Adipocyte (in vitro differentiated cells): ENCODE results near the gene GPR162.

Experiments
- DNase-seq: peaks from one replicate; pipeline ENCODE4 v3.0.0-alpha.2; 2015; ENCODE audit warnings: low read depth
- H3K27me3 ChIP-seq: replicated peaks from 2 replicates; pipeline ENCODE4 v1.7.0; 2013; ENCODE audit warnings: mild to moderate bottlenecking, low read length, moderate library complexity; ENCODE audit not compliant: control insufficient read depth, insufficient read depth
- H3K36me3 ChIP-seq: 2 replicates; pipeline ENCODE4 v1.7.0; 2013; ENCODE audit warnings: low read length, mild to moderate bottlenecking, moderate library complexity; ENCODE audit not compliant: control insufficient read depth, insufficient read depth, severe bottlenecking
- H3K4me1 ChIP-seq: 2 replicates; pipeline ENCODE4 v1.7.0; 2013; ENCODE audit warnings: mild to moderate bottlenecking, low read length, moderate library complexity; ENCODE audit not compliant: control insufficient read depth, insufficient read depth
- H3K4me3 ChIP-seq: 2 replicates; pipeline ENCODE4 v1.7.0; 2013; ENCODE audit warnings: mild to moderate bottlenecking, low read length, moderate library complexity
- H3K9ac ChIP-seq: 2 replicates; pipeline ENCODE4 v1.7.0; 2013; ENCODE audit warnings: mild to moderate bottlenecking, low read length, moderate library complexity
- H3K9me3 ChIP-seq: 2 replicates; pipeline ENCODE4 v1.7.0; 2013; ENCODE audit warnings: mild to moderate bottlenecking, low read length, moderate library complexity; ENCODE audit not compliant: control insufficient read depth

The GPR162 gene, protein sequence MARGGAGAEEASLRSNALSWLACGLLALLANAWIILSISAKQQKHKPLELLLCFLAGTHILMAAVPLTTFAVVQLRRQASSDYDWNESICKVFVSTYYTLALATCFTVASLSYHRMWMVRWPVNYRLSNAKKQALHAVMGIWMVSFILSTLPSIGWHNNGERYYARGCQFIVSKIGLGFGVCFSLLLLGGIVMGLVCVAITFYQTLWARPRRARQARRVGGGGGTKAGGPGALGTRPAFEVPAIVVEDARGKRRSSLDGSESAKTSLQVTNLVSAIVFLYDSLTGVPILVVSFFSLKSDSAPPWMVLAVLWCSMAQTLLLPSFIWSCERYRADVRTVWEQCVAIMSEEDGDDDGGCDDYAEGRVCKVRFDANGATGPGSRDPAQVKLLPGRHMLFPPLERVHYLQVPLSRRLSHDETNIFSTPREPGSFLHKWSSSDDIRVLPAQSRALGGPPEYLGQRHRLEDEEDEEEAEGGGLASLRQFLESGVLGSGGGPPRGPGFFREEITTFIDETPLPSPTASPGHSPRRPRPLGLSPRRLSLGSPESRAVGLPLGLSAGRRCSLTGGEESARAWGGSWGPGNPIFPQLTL

DNA sequence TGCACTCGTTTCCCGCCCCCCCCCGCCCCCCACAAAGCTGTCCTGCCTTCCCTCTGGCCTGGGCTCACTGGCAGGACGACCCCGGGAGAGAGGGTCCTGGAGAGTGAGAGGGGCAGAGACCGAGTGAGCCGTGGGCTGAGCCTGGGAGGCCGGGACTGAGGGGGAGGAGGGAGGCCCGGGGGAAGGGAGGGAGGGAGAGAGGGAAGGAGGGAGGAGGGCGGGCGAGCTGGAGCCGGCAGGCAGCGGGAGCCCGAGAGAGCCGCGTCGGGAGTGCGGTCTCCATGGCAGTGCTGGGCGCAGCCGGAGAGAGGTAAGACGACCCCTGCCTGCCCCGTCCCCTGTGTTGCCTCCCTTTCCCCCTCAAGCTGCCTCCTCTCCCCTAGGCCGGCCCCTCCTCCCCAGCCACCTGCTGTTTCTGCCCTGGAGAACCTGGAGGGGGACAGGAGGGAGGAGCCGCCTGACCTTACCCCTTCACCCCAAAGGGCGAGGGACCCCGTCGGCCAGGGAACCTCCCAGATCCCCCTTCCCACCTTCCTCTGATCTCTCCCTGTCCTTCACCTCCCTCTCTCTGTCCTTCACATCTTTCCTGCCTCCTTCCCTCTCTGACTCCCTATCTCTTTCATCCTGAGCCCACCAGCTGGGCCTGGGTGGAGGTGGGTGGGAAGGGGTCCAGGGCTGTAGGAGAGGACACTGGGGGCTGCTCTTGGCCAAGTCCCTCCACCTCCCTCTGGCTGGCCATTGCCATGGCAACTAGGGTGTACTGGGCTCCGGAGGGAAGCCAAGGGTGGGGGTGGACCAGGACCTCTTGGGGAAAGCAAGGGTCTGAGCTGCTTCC lies at the start of gene GPR162:
GPR162 (plus strand) TSS at position 231 of the 835 bp plus-strand sequence. CDS start 2,078 bp downstream, outside the sequence.
- H3K9me3 ChIP-seq: no peaks in the 10 kb centered on the region
- no peaks in the 10 kb centered on the region for H3K36me3 ChIP-seq
- peaks cover 7% of the 10 kb centered on the region for H3K4me1 ChIP-seq
- peak within 1 kb of the TSS; percentile 36 for H3K9ac ChIP-seq
- DNase-seq: peak; percentile 82
- H3K27me3 ChIP-seq: peaks cover 42% of the 10 kb centered on the region
- peak within 1 kb of the TSS; percentile 57 for H3K4me3 ChIP-seq

DNA sequence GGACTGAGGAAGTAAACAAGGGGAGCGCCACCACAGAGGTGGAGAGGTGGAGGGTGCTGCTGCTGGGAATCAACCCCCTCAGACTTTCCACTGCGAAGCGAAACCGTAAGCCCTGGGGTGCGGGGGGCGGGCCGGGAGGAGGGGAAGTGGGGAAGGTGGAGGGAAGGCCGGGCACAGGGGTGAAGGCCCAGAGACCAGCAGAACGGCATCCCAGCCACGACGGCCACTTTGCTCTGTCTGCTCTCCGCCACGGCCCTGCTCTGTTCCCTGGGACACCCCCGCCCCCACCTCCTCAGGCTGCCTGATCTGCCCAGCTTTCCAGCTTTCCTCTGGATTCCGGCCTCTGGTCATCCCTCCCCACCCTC lies 49.3 kb upstream of the GPR162 start, which contains the start of gene LAG3:
LAG3 (plus strand) TSS at position 190 of the 365 bp plus-strand sequence. CDS start 333 bp downstream, outside the sequence.
- no peaks in the 10 kb centered on the region for H3K27me3 ChIP-seq
- no peak for DNase-seq
- no peak within 1 kb of the TSS for H3K9ac ChIP-seq
- no peaks in the 10 kb centered on the region for H3K9me3 ChIP-seq
- H3K36me3 ChIP-seq: peaks cover 18% of the 10 kb centered on the region
- no peak within 1 kb of the TSS for H3K4me3 ChIP-seq
- peaks cover 12% of the 10 kb centered on the region for H3K4me1 ChIP-seq

DNA sequence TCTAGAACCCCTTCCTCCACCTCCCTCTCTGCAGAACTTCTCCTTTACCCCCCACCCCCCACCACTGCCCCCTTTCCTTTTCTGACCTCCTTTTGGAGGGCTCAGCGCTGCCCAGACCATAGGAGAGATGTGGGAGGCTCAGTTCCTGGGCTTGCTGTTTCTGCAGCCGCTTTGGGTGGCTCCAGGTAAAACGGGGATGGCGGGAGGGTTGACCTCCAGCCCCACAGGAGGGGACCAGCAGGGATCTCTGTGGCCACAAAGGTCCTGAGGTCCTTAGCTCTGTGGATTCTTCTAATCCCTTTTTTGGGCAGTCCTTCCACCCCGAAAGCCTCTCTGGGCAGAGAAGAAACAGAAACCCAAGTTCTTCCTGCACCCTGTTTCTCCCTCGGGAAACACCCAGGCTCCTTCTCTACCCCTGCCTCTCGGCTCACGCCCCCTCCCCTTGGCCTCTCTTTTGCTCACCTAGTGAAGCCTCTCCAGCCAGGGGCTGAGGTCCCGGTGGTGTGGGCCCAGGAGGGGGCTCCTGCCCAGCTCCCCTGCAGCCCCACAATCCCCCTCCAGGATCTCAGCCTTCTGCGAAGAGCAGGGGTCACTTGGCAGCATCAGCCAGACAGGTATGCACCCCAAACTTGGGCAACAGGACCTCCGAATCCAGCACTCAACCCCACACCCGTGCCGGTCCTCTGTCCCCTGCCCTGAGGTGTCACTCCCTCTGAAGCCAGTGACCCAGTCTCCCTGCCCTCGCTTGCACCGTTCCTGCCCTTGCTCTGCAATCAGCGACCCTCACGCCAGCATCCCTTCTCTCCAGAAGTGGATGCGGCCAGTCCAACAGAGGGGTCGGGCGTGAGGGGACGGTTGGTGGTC lies 48.7 kb upstream of the GPR162 start:
- H3K9ac ChIP-seq: no peak overlapping the region
- H3K4me1 ChIP-seq: peaks cover 8% of the 10 kb centered on the region
- no peak for DNase-seq
- peaks cover 18% of the 10 kb centered on the region for H3K36me3 ChIP-seq
- H3K4me3 ChIP-seq: no peak overlapping the region
- no peaks in the 10 kb centered on the region for H3K9me3 ChIP-seq
- H3K27me3 ChIP-seq: no peaks in the 10 kb centered on the region

- DNase-seq: no peak
- H3K27me3 ChIP-seq: no peaks in the 10 kb centered on the region
- peaks cover 18% of the 10 kb centered on the region for H3K36me3 ChIP-seq
- no peaks in the 10 kb centered on the region for H3K9me3 ChIP-seq
- H3K4me1 ChIP-seq: peaks cover 6% of the 10 kb centered on the region
- no peak overlapping the region for H3K4me3 ChIP-seq
- H3K9ac ChIP-seq: no peak overlapping the region
These were observed 47.9 kb upstream of the GPR162 start for GRCh38 chr12:6773590-6774351.

GRCh38 chr12:6774499-6775062 lies 47.0 kb upstream of the GPR162 start:
- no peak for DNase-seq
- peaks cover 17% of the 10 kb centered on the region for H3K36me3 ChIP-seq

DNA sequence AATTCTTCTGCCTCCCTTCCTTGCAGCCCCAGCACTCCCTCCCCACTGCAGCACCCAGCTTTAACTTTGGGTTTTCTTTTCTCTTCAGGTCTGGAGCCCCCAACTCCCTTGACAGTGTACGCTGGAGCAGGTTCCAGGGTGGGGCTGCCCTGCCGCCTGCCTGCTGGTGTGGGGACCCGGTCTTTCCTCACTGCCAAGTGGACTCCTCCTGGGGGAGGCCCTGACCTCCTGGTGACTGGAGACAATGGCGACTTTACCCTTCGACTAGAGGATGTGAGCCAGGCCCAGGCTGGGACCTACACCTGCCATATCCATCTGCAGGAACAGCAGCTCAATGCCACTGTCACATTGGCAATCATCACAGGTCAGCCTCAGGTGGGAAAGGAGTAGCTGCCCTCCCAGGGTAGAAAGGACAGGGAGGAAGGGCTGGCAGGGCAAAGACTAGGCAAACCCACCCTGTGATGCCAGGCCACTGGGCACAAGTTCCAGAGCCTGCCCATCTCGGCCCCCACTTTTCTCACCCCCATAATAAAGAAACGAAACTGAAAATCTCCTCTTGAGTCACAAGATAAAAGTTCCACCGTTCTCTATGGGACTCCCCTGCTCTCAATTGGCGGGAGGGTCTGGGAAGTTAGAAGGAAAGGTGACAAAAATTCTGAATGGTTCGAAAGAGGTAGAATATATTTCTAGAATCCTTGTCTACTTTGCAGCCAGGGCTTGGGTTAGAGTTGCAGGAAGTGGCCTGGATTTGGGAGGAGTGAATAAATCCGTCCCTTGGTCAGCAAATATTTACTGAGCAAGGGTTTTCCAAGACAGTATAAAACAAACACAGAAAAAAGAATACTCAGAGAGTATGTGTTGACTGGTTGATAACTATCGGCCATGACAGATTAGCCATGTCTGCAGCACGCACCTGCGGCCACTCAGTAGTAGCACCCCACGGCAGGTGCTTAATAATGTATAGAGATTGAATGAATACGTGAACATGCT lies 46.1 kb upstream of the GPR162 start:
- peaks cover 8% of the 10 kb centered on the region for H3K36me3 ChIP-seq
- no peaks in the 10 kb centered on the region for H3K9me3 ChIP-seq
- H3K27me3 ChIP-seq: no peaks in the 10 kb centered on the region
- no peak overlapping the region for H3K4me3 ChIP-seq
- DNase-seq: no peak
- no peak overlapping the region for H3K9ac ChIP-seq
- H3K4me1 ChIP-seq: peaks cover 6% of the 10 kb centered on the region

More at GRCh38 chr12:6774499-6775062, 47.0 kb upstream of the GPR162 start:
- Histone ChIP-seq H3K27me3 (no peaks in the 10 kb centered on the region), H3K4me3 (no peak overlapping the region), H3K9ac (no peak overlapping the region), H3K4me1 (peaks cover 6% of the 10 kb centered on the region), H3K9me3 (no peaks in the 10 kb centered on the region)

- Histone ChIP-seq H3K36me3 (no peaks in the 10 kb centered on the region), H3K9me3 (no peaks in the 10 kb centered on the region), H3K4me3 (no peak overlapping the region), H3K27me3 (peaks cover 4% of the 10 kb centered on the region), H3K9ac (no peak overlapping the region), H3K4me1 (peaks cover 6% of the 10 kb centered on the region)
- DNase-seq: no peak
These were observed 44.2 kb upstream of the GPR162 start for GRCh38 chr12:6777386-6777785.

GRCh38 chr12:6778217-6778573 lies 43.4 kb upstream of the GPR162 start:
- DNase-seq: peak; percentile 50

More at GRCh38 chr12:6778217-6778573, 43.4 kb upstream of the GPR162 start:
- H3K4me1 ChIP-seq: peaks cover 6% of the 10 kb centered on the region
- peak overlapping the region; percentile 75 for H3K4me3 ChIP-seq
- peak overlapping the region; percentile 60 for H3K9ac ChIP-seq
- H3K9me3 ChIP-seq: no peaks in the 10 kb centered on the region
- H3K27me3 ChIP-seq: peaks cover 8% of the 10 kb centered on the region
- no peaks in the 10 kb centered on the region for H3K36me3 ChIP-seq
